ENCODE data around the gene ZFYVE28.

DNA sequence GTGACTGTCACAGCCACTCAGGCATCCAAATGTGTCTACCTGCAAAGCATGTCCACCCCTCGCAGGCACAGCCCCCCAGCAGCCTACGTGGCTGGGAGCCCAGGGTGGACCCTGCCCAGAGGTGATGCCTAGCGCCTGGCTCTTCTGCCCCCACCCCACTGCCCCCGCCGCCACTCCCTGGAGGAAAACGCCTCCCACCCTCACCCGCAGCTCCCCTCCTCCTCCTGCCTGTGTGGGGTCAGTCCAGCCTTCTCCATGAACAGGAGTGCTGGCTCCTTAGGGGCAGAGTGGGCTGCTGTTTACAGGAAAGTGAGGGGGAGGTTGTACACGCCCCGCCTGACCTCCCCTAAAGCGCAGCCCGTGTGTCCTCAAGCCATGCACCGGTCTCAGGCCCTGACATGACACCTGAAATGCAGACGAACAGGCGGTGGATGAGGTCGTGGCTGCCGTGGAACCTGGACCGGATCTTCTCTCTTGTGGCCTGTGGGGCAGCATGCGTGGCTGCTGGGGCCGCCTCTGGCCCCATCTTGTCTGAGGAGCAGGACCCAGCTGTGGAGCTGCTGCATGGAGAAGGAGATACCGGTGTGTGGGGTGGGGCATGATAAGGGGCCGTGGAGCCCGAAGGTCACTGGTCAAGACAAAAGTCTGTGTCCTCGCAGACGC, 144.7 kb downstream of the ZFYVE28 start:
- TF ChIP-seq POLR2AphosphoS5 (IDR thresholded peaks at IDR 0.05) = no peak
- TF ChIP-seq, protein P1, sequence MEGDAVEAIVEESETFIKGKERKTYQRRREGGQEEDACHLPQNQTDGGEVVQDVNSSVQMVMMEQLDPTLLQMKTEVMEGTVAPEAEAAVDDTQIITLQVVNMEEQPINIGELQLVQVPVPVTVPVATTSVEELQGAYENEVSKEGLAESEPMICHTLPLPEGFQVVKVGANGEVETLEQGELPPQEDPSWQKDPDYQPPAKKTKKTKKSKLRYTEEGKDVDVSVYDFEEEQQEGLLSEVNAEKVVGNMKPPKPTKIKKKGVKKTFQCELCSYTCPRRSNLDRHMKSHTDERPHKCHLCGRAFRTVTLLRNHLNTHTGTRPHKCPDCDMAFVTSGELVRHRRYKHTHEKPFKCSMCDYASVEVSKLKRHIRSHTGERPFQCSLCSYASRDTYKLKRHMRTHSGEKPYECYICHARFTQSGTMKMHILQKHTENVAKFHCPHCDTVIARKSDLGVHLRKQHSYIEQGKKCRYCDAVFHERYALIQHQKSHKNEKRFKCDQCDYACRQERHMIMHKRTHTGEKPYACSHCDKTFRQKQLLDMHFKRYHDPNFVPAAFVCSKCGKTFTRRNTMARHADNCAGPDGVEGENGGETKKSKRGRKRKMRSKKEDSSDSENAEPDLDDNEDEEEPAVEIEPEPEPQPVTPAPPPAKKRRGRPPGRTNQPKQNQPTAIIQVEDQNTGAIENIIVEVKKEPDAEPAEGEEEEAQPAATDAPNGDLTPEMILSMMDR (IDR thresholded peaks at IDR 0.05) = no peak
